SK-N-SH (cell line): ENCODE data around the gene RNFT2.

Experiments used
- CHD2 ChIP-seq: fragments of 150-350 bp; IDR thresholded peaks from 2 replicates; pipeline ENCODE4 v1.6.1; 2018; ENCODE audit warnings: low read length; ENCODE audit not compliant: partially characterized antibody
- CTCF ChIP-seq: fragments of 200-600 bp; sonication (generic); IDR thresholded peaks from 2 replicates; pipeline ENCODE4 v1.6.1; 2017; ENCODE audit warnings: antibody characterized with exemption, mild to moderate bottlenecking, moderate library complexity
- FOXJ3 ChIP-seq: sonication (generic); formaldehyde crosslinking; IDR thresholded peaks from 2 replicates; pipeline ENCODE4 v1.5.1; 2020; ENCODE audit warnings: mild to moderate bottlenecking, missing genetic modification reagents
- GABPA ChIP-seq: IDR thresholded peaks from 2 replicates; pipeline ENCODE4 v1.4.0; 2012; ENCODE audit warnings: low read depth, mild to moderate bottlenecking
- MXI1 ChIP-seq: IDR thresholded peaks from 2 replicates; pipeline ENCODE4 v1.6.1; 2012; ENCODE audit warnings: mild to moderate bottlenecking, low read depth, low read length, improper control_type of control experiment
- POLR2AphosphoS5 ChIP-seq: IDR thresholded peaks from 2 replicates; pipeline ENCODE4 v1.6.1; 2012; ENCODE audit warnings: low read depth, low read length
- RAD21 ChIP-seq: IDR thresholded peaks from 2 replicates; pipeline ENCODE4 v1.6.1; 2012; ENCODE audit warnings: mild to moderate bottlenecking, low read length
- RCOR1 ChIP-seq: fragments of 150-350 bp; IDR thresholded peaks from 2 replicates; pipeline ENCODE4 v1.6.1; 2017; ENCODE audit warnings: antibody characterized with exemption, low read length
- REST ChIP-seq: IDR thresholded peaks from 2 replicates; pipeline ENCODE4 v1.6.1; 2012; ENCODE audit warnings: mild to moderate bottlenecking, low read depth, low read length, moderate library complexity
- SMC3 ChIP-seq: IDR thresholded peaks from 2 replicates; pipeline ENCODE4 v1.6.1; 2012; ENCODE audit warnings: low read depth, low read length, improper control_type of control experiment
- TCF12 ChIP-seq: IDR thresholded peaks from 2 replicates; pipeline ENCODE4 v1.4.0; 2012
- USF2 ChIP-seq: fragments of 150-350 bp; IDR thresholded peaks from 2 replicates; pipeline ENCODE4 v1.6.1; 2017; ENCODE audit warnings: antibody characterized with exemption, low read length, low read depth, borderline replicate concordance
- ZBTB33 ChIP-seq: IDR thresholded peaks from 2 replicates; pipeline ENCODE4 v1.4.0; 2012; ENCODE audit warnings: low read depth, borderline replicate concordance

GRCh38 chr12:116808113-116809105, 70.3 kb downstream of the RNFT2 start:
- TF ChIP-seq REST (no peak), RCOR1 (no peak), USF2 (no peak), FOXJ3 (CRISPR knock-in tag) (no peak), CTCF (no peak), MXI1 (no peak), POLR2AphosphoS5 (no peak), RAD21 (no peak), TCF12 (no peak), SMC3 (no peak), GABPA (no peak), CHD2 (no peak), ZBTB33 (no peak)
